WTC11 (cell line): ENCODE results near the gene VIPR2. TPM values are rescaled to one million over a fixed set of nuclear protein-coding genes. Genes with fewer than 3 reads are reported as not detected.

Source experiments
- ATAC-seq: fragments of 200-7000 bp; cut with Tn5 transposase; 2 replicates; pipeline ENCODE4 v1.10.0; 2021; ENCODE audit warnings: mild to moderate bottlenecking, moderate library complexity
- CTCF ChIA-PET: fragments of 300-600 bp; sonication (Branson Sonifier 250); formaldehyde crosslinking; loops from one replicate; lab custom pipeline; 2021; ENCODE audit warnings: antibody characterized with exemption; lab: Charles Lee
- POLR2A ChIA-PET: fragments of 350-600 bp; sonication (Branson Sonifier 250); formaldehyde crosslinking; loops from one replicate; lab custom pipeline; 2021; ENCODE audit warnings: antibody characterized with exemption; lab: Charles Lee
- DNase-seq: peaks from one replicate; pipeline ENCODE4 v3.0.0; 2021; ENCODE audit warnings: low spot score
- H3K27ac Mint-ChIP-seq: 2 replicates; pipeline ENCODE4 v1.8.0; 2021; ENCODE audit warnings: mixed read lengths
- H3K27me3 Mint-ChIP-seq: 2 replicates; pipeline ENCODE4 v1.8.0; 2021; ENCODE audit warnings: low read depth, mild to moderate bottlenecking, moderate library complexity, mixed read lengths
- H3K36me3 Mint-ChIP-seq: 2 replicates; pipeline ENCODE4 v1.8.0; 2021; ENCODE audit warnings: mixed read lengths
- H3K4me1 Mint-ChIP-seq: 2 replicates; pipeline ENCODE4 v1.8.0; 2022; ENCODE audit warnings: mixed read lengths
- H3K4me3 Mint-ChIP-seq: 2 replicates; pipeline ENCODE4 v1.8.0; 2021; ENCODE audit warnings: mild to moderate bottlenecking, moderate library complexity, mixed read lengths
- H3K9me3 Mint-ChIP-seq: 2 replicates; pipeline ENCODE4 v1.8.0; 2021; ENCODE audit warnings: mixed read lengths
- CREB1 ChIP-seq: sonication (generic); formaldehyde crosslinking; IDR thresholded peaks from 2 replicates; pipeline ENCODE4 v1.8.0; 2023; ENCODE audit warnings: mild to moderate bottlenecking, missing genetic modification reagents
- ELF4 ChIP-seq: sonication (generic); formaldehyde crosslinking; IDR thresholded peaks from 2 replicates; pipeline ENCODE4 v1.8.1; 2022; ENCODE audit warnings: low read depth, mild to moderate bottlenecking, moderate library complexity, missing genetic modification reagents
- EMX1 ChIP-seq: fragments of 250-450 bp; sonication (Bioruptor Pico); IDR thresholded peaks from 2 replicates; pipeline ENCODE4 v1.8.0; 2021; ENCODE audit warnings: mild to moderate bottlenecking
- FOXJ3 ChIP-seq: sonication (generic); formaldehyde crosslinking; IDR thresholded peaks from 2 replicates; pipeline ENCODE4 v1.9.0; 2021; ENCODE audit warnings: missing genetic modification reagents, mild to moderate bottlenecking, borderline replicate concordance
- GABPB1 ChIP-seq: sonication (generic); formaldehyde crosslinking; IDR thresholded peaks from 2 replicates; pipeline ENCODE4 v1.8.1; 2023; ENCODE audit warnings: mild to moderate bottlenecking, missing genetic modification reagents
- GTF2I ChIP-seq: fragments of 250-450 bp; sonication (Bioruptor Pico); conservative IDR thresholded peaks from 2 replicates; pipeline ENCODE4 v1.4.0; 2021; ENCODE audit warnings: mild to moderate bottlenecking
- KAT7 ChIP-seq: sonication (generic); formaldehyde crosslinking; IDR thresholded peaks from 2 replicates; pipeline ENCODE4 v1.8.1; 2023; ENCODE audit warnings: missing genetic modification reagents, mild to moderate bottlenecking, borderline replicate concordance
- SMAD4 ChIP-seq: sonication (generic); formaldehyde crosslinking; IDR thresholded peaks from 2 replicates; pipeline ENCODE4 v1.8.0; 2022; ENCODE audit warnings: mild to moderate bottlenecking, missing genetic modification reagents
- SOX15 ChIP-seq: fragments of 250-450 bp; sonication (Bioruptor Pico); IDR thresholded peaks from 2 replicates; pipeline ENCODE4 v1.9.0; 2021; ENCODE audit warnings: mild to moderate bottlenecking
- ZNF219 ChIP-seq: sonication (generic); formaldehyde crosslinking; IDR thresholded peaks from 2 replicates; pipeline ENCODE4 v1.8.0; 2023; ENCODE audit warnings: missing genetic modification reagents, mild to moderate bottlenecking, borderline replicate concordance
- ZNF317 ChIP-seq: sonication (generic); formaldehyde crosslinking; IDR thresholded peaks from 2 replicates; pipeline ENCODE4 v1.8.1; 2023; ENCODE audit warnings: low read depth, mild to moderate bottlenecking, moderate library complexity, missing genetic modification reagents, borderline replicate concordance
- total RNA-seq: library from RNA; stranded (reverse); gene quantifications from 3 replicates; pipeline ENCODE4 v1.2.3, GENCODE V29; 2021
- TF ChIP-seq, protein P1 (sequence below): sonication (generic); formaldehyde crosslinking; IDR thresholded peaks from 2 replicates; pipeline ENCODE4 v1.8.1; 2022; ENCODE audit warnings: mild to moderate bottlenecking, missing genetic modification reagents, moderate library complexity, borderline replicate concordance
- TF ChIP-seq, protein P2 (sequence below): sonication (generic); formaldehyde crosslinking; IDR thresholded peaks from 2 replicates; pipeline ENCODE4 v1.8.1; 2023; ENCODE audit warnings: mild to moderate bottlenecking, missing genetic modification reagents, moderate library complexity
- TF ChIP-seq, protein P3 (sequence below): fragments of 200-600 bp; IDR thresholded peaks from 2 replicates; pipeline ENCODE4 v1.8.0; 2022; ENCODE audit warnings: antibody characterized with exemption
- TF ChIP-seq, protein P4 (sequence below): fragments of 250-450 bp; sonication (Bioruptor Pico); conservative IDR thresholded peaks from 2 replicates; pipeline ENCODE4 v1.9.0; 2021; ENCODE audit warnings: mild to moderate bottlenecking

The VIPR2 gene
- total RNA-seq, 1 experiment from 2014 or later: 7.5 TPM

DNA sequence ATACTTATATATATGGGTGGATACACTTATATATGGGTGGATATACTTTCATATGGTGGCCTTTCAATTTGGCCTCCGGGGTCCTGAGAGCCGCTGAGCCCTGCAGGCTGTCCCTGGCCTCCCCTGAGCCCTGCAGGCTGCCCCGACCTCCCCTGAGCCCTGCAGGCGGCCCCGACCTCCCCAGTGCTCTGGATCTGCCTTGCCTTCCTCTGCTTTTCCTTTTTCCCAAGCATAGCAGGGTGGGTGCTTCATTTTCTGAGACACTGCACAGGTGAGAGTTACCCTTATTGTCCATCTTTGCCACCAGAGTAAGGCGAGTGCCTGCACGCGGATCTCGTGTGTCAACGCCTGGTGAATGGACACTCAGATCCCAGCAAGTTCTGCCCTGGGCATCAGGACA is 106.6 kb downstream of the VIPR2 start:
- Mint-ChIP-seq H3K27me3 (no peaks in the 10 kb centered on the region), H3K4me3 (no peak overlapping the region), H3K36me3 (peaks cover 5% of the 10 kb centered on the region), H3K9me3 (peaks cover 3% of the 10 kb centered on the region; the same call in 1 of the 2 replicates), H3K27ac (no peak overlapping the region), H3K4me1 (no peaks in the 10 kb centered on the region)
- no peak for ATAC-seq
- DNase-seq: no peak
- TF ChIP-seq CREB1 (CRISPR knock-in tag) (no peak), GTF2I (CRISPR knock-in tag) (no peak), SOX15 (no peak), ELF4 (CRISPR knock-in tag) (no peak)
- TF ChIP-seq, protein P1, sequence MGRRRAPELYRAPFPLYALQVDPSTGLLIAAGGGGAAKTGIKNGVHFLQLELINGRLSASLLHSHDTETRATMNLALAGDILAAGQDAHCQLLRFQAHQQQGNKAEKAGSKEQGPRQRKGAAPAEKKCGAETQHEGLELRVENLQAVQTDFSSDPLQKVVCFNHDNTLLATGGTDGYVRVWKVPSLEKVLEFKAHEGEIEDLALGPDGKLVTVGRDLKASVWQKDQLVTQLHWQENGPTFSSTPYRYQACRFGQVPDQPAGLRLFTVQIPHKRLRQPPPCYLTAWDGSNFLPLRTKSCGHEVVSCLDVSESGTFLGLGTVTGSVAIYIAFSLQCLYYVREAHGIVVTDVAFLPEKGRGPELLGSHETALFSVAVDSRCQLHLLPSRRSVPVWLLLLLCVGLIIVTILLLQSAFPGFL (CRISPR knock-in tag): no peak
- TF ChIP-seq, protein P2, sequence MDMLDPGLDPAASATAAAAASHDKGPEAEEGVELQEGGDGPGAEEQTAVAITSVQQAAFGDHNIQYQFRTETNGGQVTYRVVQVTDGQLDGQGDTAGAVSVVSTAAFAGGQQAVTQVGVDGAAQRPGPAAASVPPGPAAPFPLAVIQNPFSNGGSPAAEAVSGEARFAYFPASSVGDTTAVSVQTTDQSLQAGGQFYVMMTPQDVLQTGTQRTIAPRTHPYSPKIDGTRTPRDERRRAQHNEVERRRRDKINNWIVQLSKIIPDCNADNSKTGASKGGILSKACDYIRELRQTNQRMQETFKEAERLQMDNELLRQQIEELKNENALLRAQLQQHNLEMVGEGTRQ (CRISPR knock-in tag): no peak
- POLR2A ChIA-PET: no interaction called here
- CTCF ChIA-PET: interaction anchor here (2.1 kb wide), 1 partner anchor 61 kb away, joined by 6 read pairs; no protein-coding TSS in a partner anchor

DNA sequence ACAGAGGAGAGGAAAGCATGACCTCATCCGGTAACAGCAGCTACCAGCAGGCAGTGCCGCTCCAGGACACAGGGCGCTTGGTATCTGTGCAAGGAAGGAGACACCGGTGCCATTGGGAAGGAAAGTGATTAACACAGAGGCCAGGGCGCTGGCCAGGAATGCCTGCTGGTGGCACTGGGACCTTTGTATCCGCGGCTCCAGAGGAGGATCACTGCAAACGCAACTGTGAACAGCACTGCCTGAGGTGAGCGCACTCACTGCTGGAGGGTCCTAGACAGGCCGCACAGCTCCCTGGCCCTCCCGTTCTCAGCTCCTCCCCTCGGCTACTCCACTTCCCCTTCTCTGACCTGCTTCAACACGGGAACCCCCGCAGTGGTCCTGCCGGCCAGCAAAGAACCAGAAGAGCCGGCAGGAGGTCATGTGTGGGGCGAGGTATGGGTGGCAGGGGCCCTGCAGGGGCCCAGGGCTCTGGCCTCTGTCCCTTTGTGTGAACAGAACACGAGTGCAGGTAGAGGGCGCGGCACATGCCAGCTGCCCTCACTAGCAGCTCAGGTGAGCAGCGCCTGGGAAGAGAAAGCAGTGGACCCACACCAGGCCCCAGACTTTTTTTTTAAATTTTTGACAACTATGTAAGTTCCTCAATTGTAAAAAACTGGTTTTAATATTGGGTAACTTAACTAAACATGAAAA is 107.6 kb downstream of the VIPR2 start:
- no peaks in the 10 kb centered on the region for H3K27me3 Mint-ChIP-seq
- ATAC-seq (peak; percentile 78), DNase-seq (no peak)
- H3K36me3 Mint-ChIP-seq: peaks cover 1% of the 10 kb centered on the region
- TF ChIP-seq KAT7 (CRISPR knock-in tag): no peak
- POLR2A ChIA-PET: no interaction called here
- CTCF ChIA-PET: interaction anchor here (2.1 kb wide), 1 partner anchor 60 kb away, joined by 6 read pairs; no protein-coding TSS in a partner anchor
- H3K27ac Mint-ChIP-seq: no peak overlapping the region
- H3K4me1 Mint-ChIP-seq: peaks cover 5% of the 10 kb centered on the region; the same call in 1 of the 2 replicates
- H3K4me3 Mint-ChIP-seq: no peak overlapping the region
- 0 out of 2 replicates have a peak, but pooled peaks cover under 1% of the 10 kb centered on the region for H3K9me3 Mint-ChIP-seq

DNA sequence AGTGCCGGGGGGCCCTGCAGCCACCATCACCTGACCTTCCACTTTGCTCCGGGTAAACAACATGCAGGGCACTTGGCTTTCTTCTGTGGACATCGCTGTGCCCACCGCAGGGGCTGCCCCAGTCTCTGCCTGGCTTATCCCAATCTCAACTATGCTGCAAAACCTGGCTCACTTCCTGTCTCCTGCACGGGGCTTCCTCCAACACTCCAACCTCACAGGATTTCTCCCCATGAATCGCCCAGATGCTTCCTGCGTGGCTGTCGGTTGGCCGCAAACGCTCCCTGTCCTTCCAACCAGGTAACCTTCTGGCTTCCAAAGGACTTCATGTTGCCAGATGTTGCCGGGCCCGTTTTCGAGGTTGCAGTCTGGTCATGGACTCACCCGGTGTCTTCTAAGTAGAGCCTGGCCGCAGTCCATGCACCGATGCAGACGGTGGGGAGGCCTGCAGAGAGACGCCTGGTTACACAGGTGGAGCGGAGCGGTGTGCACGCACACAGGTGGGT is 109.0 kb downstream of the VIPR2 start:
- Mint-ChIP-seq H3K27ac (no peak overlapping the region), H3K27me3 (peaks cover 5% of the 10 kb centered on the region; the same call in 1 of the 2 replicates), H3K9me3 (no peaks in the 10 kb centered on the region), H3K4me3 (no peak overlapping the region), H3K4me1 (peaks cover 16% of the 10 kb centered on the region), H3K36me3 (no peaks in the 10 kb centered on the region)
- no peak for ATAC-seq
- CTCF ChIA-PET: no interaction called here
- no peak for DNase-seq
- POLR2A ChIA-PET: no interaction called here
- no peak for TF ChIP-seq ZNF219
- no peak for TF ChIP-seq ZNF317 (CRISPR knock-in tag)
- no peak for TF ChIP-seq SMAD4 (CRISPR knock-in tag)
- no peak for TF ChIP-seq GABPB1
- no peak for TF ChIP-seq FOXJ3 (CRISPR knock-in tag)
- no peak for TF ChIP-seq KAT7 (CRISPR knock-in tag)
- TF ChIP-seq, protein P3, sequence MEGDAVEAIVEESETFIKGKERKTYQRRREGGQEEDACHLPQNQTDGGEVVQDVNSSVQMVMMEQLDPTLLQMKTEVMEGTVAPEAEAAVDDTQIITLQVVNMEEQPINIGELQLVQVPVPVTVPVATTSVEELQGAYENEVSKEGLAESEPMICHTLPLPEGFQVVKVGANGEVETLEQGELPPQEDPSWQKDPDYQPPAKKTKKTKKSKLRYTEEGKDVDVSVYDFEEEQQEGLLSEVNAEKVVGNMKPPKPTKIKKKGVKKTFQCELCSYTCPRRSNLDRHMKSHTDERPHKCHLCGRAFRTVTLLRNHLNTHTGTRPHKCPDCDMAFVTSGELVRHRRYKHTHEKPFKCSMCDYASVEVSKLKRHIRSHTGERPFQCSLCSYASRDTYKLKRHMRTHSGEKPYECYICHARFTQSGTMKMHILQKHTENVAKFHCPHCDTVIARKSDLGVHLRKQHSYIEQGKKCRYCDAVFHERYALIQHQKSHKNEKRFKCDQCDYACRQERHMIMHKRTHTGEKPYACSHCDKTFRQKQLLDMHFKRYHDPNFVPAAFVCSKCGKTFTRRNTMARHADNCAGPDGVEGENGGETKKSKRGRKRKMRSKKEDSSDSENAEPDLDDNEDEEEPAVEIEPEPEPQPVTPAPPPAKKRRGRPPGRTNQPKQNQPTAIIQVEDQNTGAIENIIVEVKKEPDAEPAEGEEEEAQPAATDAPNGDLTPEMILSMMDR: no peak
- TF ChIP-seq, protein P4, sequence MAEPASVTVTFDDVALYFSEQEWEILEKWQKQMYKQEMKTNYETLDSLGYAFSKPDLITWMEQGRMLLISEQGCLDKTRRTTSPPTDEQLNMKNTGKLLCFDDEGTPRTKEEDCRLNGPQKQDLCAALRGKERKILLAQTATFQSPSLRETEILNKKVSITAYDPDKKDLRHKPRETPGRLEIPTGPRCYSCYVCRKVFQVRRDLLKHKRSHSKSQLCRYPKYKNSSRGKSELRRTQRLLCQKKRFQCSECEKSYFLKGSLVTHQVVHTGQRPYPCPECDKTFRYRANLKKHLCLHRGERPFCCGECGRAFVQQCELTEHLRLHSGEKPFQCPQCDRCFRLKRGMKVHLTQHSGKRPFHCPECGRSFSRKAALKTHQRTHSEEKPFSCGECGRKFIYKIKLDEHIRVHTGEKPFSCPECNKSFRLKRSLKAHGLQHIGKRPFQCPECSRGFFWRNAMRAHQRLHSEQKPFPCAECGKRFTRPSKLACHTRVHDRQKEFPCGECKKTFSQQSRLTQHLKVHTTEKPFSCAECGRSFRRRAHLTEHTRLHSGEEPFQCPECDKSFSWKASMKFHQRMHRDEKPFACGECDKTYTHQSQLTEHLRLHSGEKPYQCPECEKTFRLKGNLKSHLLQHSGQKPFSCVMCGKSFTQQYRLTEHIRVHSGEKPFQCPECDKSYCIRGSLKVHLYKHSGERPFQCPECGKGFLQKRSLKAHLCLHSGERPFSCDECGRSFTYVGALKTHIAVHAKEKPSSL (CRISPR knock-in tag): no peak
- no peak for TF ChIP-seq EMX1 (CRISPR knock-in tag)
